Nephron progenitor cell (in vitro differentiated cells): ENCODE data around the gene RANBP1.

Experiments used
- DNase-seq: peaks from one replicate; pipeline ENCODE4 v3.0.0; 2021
- H3K27ac Mint-ChIP-seq: 2 replicates; pipeline ENCODE4 v1.8.0; 2021; ENCODE audit warnings: mild to moderate bottlenecking, moderate library complexity, mixed read lengths
- H3K27me3 Mint-ChIP-seq: 2 replicates; pipeline ENCODE4 v1.8.0; 2021; ENCODE audit warnings: mild to moderate bottlenecking, low read depth, mixed read lengths; ENCODE audit not compliant: poor library complexity
- H3K36me3 Mint-ChIP-seq: 2 replicates; pipeline ENCODE4 v1.8.0; 2021; ENCODE audit warnings: low read depth, mixed read lengths
- H3K4me1 Mint-ChIP-seq: 2 replicates; pipeline ENCODE4 v1.8.0; 2021; ENCODE audit warnings: mixed read lengths
- H3K4me3 Mint-ChIP-seq: 2 replicates; pipeline ENCODE4 v1.8.0; 2021; ENCODE audit warnings: mild to moderate bottlenecking, moderate library complexity, mixed read lengths
- H3K9me3 Mint-ChIP-seq: 2 replicates; pipeline ENCODE4 v1.8.0; 2021; ENCODE audit warnings: mild to moderate bottlenecking, moderate library complexity, mixed read lengths
- CTCF ChIP-seq: fragments of 200-600 bp; sonication (generic); IDR thresholded peaks from 2 replicates; pipeline ENCODE4 v1.5.0; 2021; ENCODE audit warnings: antibody characterized with exemption

RANBP1 gene

GRCh38 chr22:20136603-20136873 is 20.6 kb downstream of the RANBP1 start:
- no peaks in the 10 kb centered on the region for H3K9me3 Mint-ChIP-seq
- peaks cover 10% of the 10 kb centered on the region for H3K27me3 Mint-ChIP-seq
- peaks cover 11% of the 10 kb centered on the region for H3K4me1 Mint-ChIP-seq
- no peak for TF ChIP-seq CTCF
- DNase-seq = no peak
- no peak overlapping the region for H3K27ac Mint-ChIP-seq
- no peaks in the 10 kb centered on the region for H3K36me3 Mint-ChIP-seq
- no peak overlapping the region for H3K4me3 Mint-ChIP-seq

GRCh38 chr22:20137113-20137512 is 21.2 kb downstream of the RANBP1 start:
- no peak for DNase-seq
- Mint-ChIP-seq H3K36me3 (no peaks in the 10 kb centered on the region), H3K4me1 (peaks cover 11% of the 10 kb centered on the region), H3K9me3 (no peaks in the 10 kb centered on the region), H3K27ac (no peak overlapping the region), H3K4me3 (no peak overlapping the region), H3K27me3 (peaks cover 10% of the 10 kb centered on the region)
- TF ChIP-seq CTCF = no peak

- no peaks in the 10 kb centered on the region for H3K9me3 Mint-ChIP-seq
- peaks cover 10% of the 10 kb centered on the region for H3K27me3 Mint-ChIP-seq
- DNase-seq = no peak
- peaks cover 11% of the 10 kb centered on the region for H3K4me1 Mint-ChIP-seq
- no peak for TF ChIP-seq CTCF
- no peaks in the 10 kb centered on the region for H3K36me3 Mint-ChIP-seq
- no peak overlapping the region for H3K4me3 Mint-ChIP-seq
- no peak overlapping the region for H3K27ac Mint-ChIP-seq
These were observed 21.9 kb downstream of the RANBP1 start for GRCh38 chr22:20137671-20138416.

GRCh38 chr22:20138417-20138738 is 22.5 kb downstream of the RANBP1 start:
- no peak for TF ChIP-seq CTCF
- Mint-ChIP-seq H3K27me3 (peaks cover 7% of the 10 kb centered on the region), H3K27ac (no peak overlapping the region), H3K4me3 (no peak overlapping the region), H3K4me1 (peaks cover 5% of the 10 kb centered on the region), H3K9me3 (no peaks in the 10 kb centered on the region), H3K36me3 (no peaks in the 10 kb centered on the region)
- DNase-seq = no peak

- Mint-ChIP-seq H3K4me3 (no peak overlapping the region), H3K4me1 (peaks cover under 1% of the 10 kb centered on the region), H3K27me3 (peaks cover 5% of the 10 kb centered on the region), H3K9me3 (no peaks in the 10 kb centered on the region), H3K27ac (peak overlapping the region; percentile 84), H3K36me3 (no peaks in the 10 kb centered on the region)
- no peak for TF ChIP-seq CTCF
- no peak for DNase-seq
These were observed 23.0 kb downstream of the RANBP1 start for GRCh38 chr22:20138868-20139267.

- Mint-ChIP-seq H3K27ac (no peak overlapping the region), H3K9me3 (no peaks in the 10 kb centered on the region), H3K36me3 (no peaks in the 10 kb centered on the region), H3K4me1 (no peaks in the 10 kb centered on the region), H3K4me3 (no peak overlapping the region), H3K27me3 (no peaks in the 10 kb centered on the region)
- TF ChIP-seq CTCF = no peak
- no peak for DNase-seq
These were observed 23.6 kb downstream of the RANBP1 start for GRCh38 chr22:20139391-20140106.
